Adipose tissue (tissue), 3 donors: ENCODE data around the gene HMCN2. TPM values are rescaled to one million over a fixed set of nuclear protein-coding genes. Genes with fewer than 3 reads are reported as not detected.

Experiments used
- H3K27ac ChIP-seq: one replicate; pipeline ENCODE4 v1.5.1; 2013; ENCODE audit warnings: low read depth, low read length
- WGBS, 3 donors: extraction: QIAGEN DNeasy Blood & Tissue Kit; methylation state at CpG; one replicate each; pipeline ENCODE4 v1.1.7; 2013; 5-methylcytosine and 5-hydroxymethylcytosine counted together
- polyA plus RNA-seq, 3 donors: library from polyadenylated mRNA; stranded (reverse); fragments of 200-250 nt; gene quantifications; one replicate each; pipeline ENCODE4 v1.2.3, GENCODE V29; 2013
- donor health status: healthy with polysubstance abuse.
- donor health status: Bipolar disorder and iron deficiency.
- donor health status: healthy.

The HMCN2 gene
- polyA plus RNA-seq, 3 donors = 0.98 to 5.2 (median 2.6) TPM

- WGBS, 3 donors = 77 to 85% (median 80%) methylated on average over 13 of the region's 13 CpGs
- no peak overlapping the region for H3K27ac ChIP-seq
These were observed 50.1 kb downstream of the HMCN2 start for GRCh38 chr9:130315446-130316226.

- 64 to 86% (median 77%) methylated on average over 8 of the region's 8 CpGs for WGBS, 3 donors
- no peak overlapping the region for H3K27ac ChIP-seq
These were observed 50.9 kb downstream of the HMCN2 start for GRCh38 chr9:130316430-130316829.

GRCh38 chr9:130319300-130319699, 53.7 kb downstream of the HMCN2 start:
- 80 to 94% (median 86%) methylated on average over 17 to 19 of the region's 19 CpGs for WGBS, 3 donors
- no peak overlapping the region for H3K27ac ChIP-seq

GRCh38 chr9:130319944-130320712, 54.6 kb downstream of the HMCN2 start:
- WGBS, 3 donors = 74 to 82% (median 77%) methylated on average over 17 of the region's 17 CpGs
- H3K27ac ChIP-seq = no peak overlapping the region

GRCh38 chr9:130320723-130321481, 55.3 kb downstream of the HMCN2 start:
- 19 to 52% (median 42%) methylated on average over 27 to 29 of the region's 29 CpGs for WGBS, 3 donors
- H3K27ac ChIP-seq = no peak overlapping the region

- WGBS, 3 donors = 51 to 91% (median 85%) methylated on average over 14 of the region's 14 CpGs
- H3K27ac ChIP-seq = no peak overlapping the region
These were observed 56.0 kb downstream of the HMCN2 start for GRCh38 chr9:130321539-130321938.

GRCh38 chr9:130323051-130323745, 57.6 kb downstream of the HMCN2 start:
- WGBS, 3 donors = 60 to 85% (median 76%) methylated on average over 10 of the region's 10 CpGs
- no peak overlapping the region for H3K27ac ChIP-seq

- WGBS, 3 donors = 81 to 94% (median 83%) methylated on average over 7 of the region's 7 CpGs
These were observed 60.4 kb downstream of the HMCN2 start for GRCh38 chr9:130325921-130326320.

GRCh38 chr9:130327070-130327780, 61.7 kb downstream of the HMCN2 start:
- 54 to 82% (median 74%) methylated on average over 15 of the region's 15 CpGs for WGBS, 3 donors
- H3K27ac ChIP-seq = no peak overlapping the region

More at GRCh38 chr9:130325921-130326320, 60.4 kb downstream of the HMCN2 start:
- no peak overlapping the region for H3K27ac ChIP-seq

- WGBS, 3 donors = 44 to 47% (median 46%) methylated on average over 19 of the region's 19 CpGs
- H3K27ac ChIP-seq = no peak overlapping the region
These were observed 62.3 kb downstream of the HMCN2 start for GRCh38 chr9:130327781-130328348.

GRCh38 chr9:130328349-130328801, 62.8 kb downstream of the HMCN2 start:
- WGBS, 3 donors = 20 to 35% (median 24%) methylated on average over 15 of the region's 15 CpGs
- H3K27ac ChIP-seq = no peak overlapping the region

- WGBS, 3 donors = 57 to 81% (median 64%) methylated on average over 2 of the region's 2 CpGs
These were observed 63.5 kb downstream of the HMCN2 start for GRCh38 chr9:130329061-130329460.

GRCh38 chr9:130330202-130330862, 64.8 kb downstream of the HMCN2 start:
- 58 to 66% (median 64%) methylated on average over 19 to 20 of the region's 20 CpGs for WGBS, 3 donors
- H3K27ac ChIP-seq = no peak overlapping the region

More at GRCh38 chr9:130329061-130329460, 63.5 kb downstream of the HMCN2 start:
- H3K27ac ChIP-seq = no peak overlapping the region

GRCh38 chr9:130331061-130331460, 65.5 kb downstream of the HMCN2 start:
- H3K27ac ChIP-seq = no peak overlapping the region
- WGBS, 3 donors = 61 to 73% (median 73%) methylated on average over 14 of the region's 14 CpGs

GRCh38 chr9:130331573-130331972, 66.0 kb downstream of the HMCN2 start:
- WGBS, 3 donors = 48 to 60% (median 52%) methylated on average over 13 of the region's 13 CpGs
- no peak overlapping the region for H3K27ac ChIP-seq

GRCh38 chr9:130332384-130332926, 66.9 kb downstream of the HMCN2 start:
- no peak overlapping the region for H3K27ac ChIP-seq
- WGBS, 3 donors = 63 to 83% (median 81%) methylated on average over 26 of the region's 26 CpGs
